Fibroblast of villous mesenchyme (primary cell): ENCODE measurements around the gene CCR4. TPM values are rescaled to one million over a fixed set of nuclear protein-coding genes. Genes with fewer than 3 reads are reported as not detected.
"Not testable (repeated sequence)": the region's sequence is repeated elsewhere in the genome, so short reads cannot be mapped to it uniquely, and the experiment has no call there.

Experiments used
- DNase-seq: peaks from one replicate; pipeline ENCODE4 v3.0.0-alpha.2; 2010; ENCODE audit warnings: low read depth
- H3K4me3 ChIP-seq: 2 replicates; pipeline ENCODE4 v1.5.1; 2011; ENCODE audit warnings: low read depth, mild to moderate bottlenecking, low read length
- CTCF ChIP-seq: IDR thresholded peaks from 2 replicates; pipeline ENCODE4 v1.5.1; 2012; ENCODE audit warnings: low read depth, mild to moderate bottlenecking, low read length; ENCODE audit not compliant: insufficient read depth
- total RNA-seq: library from RNA; depleted of rRNA; stranded (reverse); fragments of >200 nt; gene quantifications from 2 replicates; pipeline ENCODE4 v1.2.3, GENCODE V29; 2012

CCR4 gene
- total RNA-seq, 1 donor = not detected

- TF ChIP-seq CTCF = no peak
- DNase-seq = peak; percentile 59
- no peak overlapping the region for H3K4me3 ChIP-seq
Observed at GRCh38 chr3:32973982-32974381, 22.5 kb downstream of the CCR4 start.

- H3K4me3 ChIP-seq = no peak overlapping the region
- no peak for TF ChIP-seq CTCF
- DNase-seq = no peak
Observed at GRCh38 chr3:32975891-32976595, 24.6 kb downstream of the CCR4 start.

GRCh38 chr3:32977861-32978260 is 26.4 kb downstream of the CCR4 start:
- H3K4me3 ChIP-seq = no peak overlapping the region
- DNase-seq = no peak
- TF ChIP-seq CTCF = no peak

GRCh38 chr3:32978331-32978730 is 26.9 kb downstream of the CCR4 start:
- no peak overlapping the region for H3K4me3 ChIP-seq
- no peak for DNase-seq
- no peak for TF ChIP-seq CTCF

GRCh38 chr3:32983124-32983523 is 31.7 kb downstream of the CCR4 start:
- no peak for DNase-seq
- TF ChIP-seq CTCF = no peak
- no peak overlapping the region for H3K4me3 ChIP-seq

- not testable (repeated sequence) for DNase-seq, H3K4me3 ChIP-seq
Observed at GRCh38 chr3:32984918-32985317, 33.5 kb downstream of the CCR4 start.

GRCh38 chr3:32989171-32989570 is 37.7 kb downstream of the CCR4 start:
- DNase-seq = no peak
- TF ChIP-seq CTCF = no peak
- no peak overlapping the region for H3K4me3 ChIP-seq
